ENCODE results near the gene ZFAND2B.
"Not testable (repeated sequence)": the region's sequence is repeated elsewhere in the genome, so short reads cannot be mapped to it uniquely, and the experiment has no call there.

ZFAND2B gene

DNA sequence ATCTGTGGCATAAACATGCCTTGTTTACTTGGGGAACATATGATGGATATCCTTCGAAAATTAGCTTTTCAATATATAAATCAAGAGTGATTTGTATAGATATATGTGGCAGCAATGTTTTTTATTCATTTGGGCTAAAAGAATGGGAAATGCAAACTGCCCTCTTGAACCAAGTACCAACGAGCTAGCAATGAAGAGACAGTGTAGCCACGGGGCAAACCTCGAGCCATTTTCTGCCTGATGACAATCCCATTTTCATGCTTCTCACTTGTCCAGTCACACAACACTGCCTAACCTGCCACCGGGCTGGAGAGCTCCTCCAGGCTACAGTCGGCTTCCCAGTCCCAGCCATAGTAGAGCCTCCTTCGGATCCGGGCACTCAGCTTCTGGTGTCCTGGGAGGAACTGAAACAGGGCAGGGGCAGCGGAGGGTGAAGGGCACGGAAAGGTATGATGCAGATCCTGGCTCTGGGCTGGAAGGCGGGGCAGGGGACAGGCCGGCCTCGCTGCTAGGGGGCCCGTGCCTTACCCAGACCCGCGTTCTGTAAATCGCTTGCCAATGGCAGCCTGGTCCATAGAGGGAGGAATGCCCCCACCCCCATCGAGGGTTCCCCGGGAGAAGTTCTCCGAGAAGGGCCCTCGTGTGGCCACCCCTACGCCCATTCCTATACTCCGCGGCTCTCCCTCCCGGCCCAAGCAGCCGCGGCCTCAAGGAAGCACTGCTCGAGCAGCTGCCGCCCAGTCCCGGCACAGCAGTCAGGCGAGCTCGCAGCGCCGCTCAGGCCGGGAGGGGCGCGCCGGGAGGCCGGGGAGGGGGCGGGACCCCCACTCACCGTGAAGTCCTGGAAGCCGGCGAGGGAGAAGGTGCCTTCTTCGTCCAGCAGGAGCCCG, 30.4 kb upstream of the ZFAND2B start:
- FAIRE-seq, result no peak

DNA sequence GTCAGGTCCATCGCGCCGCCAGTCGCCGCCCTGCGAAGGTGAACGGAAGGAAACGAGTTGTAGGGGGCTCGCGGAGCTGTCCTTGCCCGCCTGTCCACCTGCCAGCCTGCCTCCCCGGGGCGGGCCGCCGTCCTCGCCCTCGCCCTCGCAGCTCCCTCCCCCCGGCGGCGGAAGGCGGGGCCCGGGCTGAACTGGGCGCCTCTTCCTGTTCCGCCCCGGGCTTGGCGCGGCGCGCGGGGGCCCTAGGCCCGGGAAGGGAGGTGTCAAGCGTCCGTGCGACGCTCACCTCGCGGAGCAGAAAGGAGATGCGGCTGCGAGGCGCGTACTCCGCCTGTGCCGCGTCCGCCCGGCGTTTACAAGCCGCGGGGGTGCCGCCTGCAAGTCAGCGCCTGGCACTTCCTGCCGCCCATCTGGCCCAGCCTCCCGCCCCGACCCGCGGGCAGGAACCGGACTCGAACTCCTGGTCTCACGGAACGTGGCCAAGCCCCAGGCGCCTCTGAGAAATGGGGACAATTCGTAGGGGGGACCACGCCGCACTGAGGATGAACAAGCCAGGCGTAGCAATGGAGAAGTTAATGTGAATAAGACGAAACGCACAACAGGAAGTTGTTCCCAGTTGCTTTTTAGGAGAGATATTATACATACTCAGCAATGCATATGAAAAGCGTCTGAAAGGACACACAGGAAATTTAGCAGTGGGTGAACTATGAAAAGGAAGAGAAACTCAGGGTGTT, 29.6 kb upstream of the ZFAND2B start, which contains the start of gene CNPPD1:
CNPPD1 (minus strand) TSS at position 108 of the 734 bp plus-strand sequence; CDS start at position 11, 97 bp downstream.
- no peak for FAIRE-seq

DNA sequence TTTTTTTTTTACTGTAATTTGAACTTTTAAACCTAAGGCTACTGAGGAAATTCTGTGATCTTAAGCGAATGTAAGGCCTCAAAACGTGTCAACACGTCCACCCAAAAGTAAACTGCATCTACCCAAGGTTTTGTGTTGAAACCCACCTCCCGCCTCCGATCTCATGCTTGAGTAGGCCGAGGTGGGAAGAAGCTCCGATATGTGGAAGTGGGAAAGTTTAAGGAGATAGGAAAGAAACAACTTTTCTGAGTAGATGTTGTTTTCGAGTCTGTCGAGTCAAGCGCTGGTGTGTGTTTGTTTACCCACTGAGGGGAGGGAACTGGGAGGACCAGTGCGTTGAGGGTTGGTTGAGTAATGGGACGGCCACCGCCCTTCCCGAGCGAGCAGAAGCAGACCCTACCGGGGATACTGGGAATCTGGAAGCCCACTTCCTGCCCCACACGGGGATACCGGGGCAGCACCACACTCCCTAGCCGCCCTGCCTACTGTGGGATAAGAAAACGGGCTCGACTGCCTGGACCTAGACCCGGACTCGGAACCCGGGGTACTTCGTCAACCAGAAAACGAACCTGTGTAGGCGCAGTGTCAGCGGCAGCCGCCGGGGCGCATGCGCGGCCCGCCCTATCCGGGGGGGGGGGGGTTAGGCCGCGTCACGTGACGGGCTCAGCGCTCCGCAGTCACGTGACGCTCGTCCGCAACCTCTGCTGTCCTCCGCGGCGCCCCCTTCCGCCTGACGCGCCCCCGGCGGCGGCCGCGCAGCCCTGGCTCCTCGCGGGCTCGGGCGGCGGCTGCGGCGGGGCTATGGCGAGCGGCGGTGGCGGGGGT, 28.8 kb upstream of the ZFAND2B start, which contains the start of gene RETREG2:
RETREG2 (plus strand) TSS at position 724 of the 825 bp plus-strand sequence; CDS start at position 802, 78 bp downstream.
- FAIRE-seq, result no peak

DNA sequence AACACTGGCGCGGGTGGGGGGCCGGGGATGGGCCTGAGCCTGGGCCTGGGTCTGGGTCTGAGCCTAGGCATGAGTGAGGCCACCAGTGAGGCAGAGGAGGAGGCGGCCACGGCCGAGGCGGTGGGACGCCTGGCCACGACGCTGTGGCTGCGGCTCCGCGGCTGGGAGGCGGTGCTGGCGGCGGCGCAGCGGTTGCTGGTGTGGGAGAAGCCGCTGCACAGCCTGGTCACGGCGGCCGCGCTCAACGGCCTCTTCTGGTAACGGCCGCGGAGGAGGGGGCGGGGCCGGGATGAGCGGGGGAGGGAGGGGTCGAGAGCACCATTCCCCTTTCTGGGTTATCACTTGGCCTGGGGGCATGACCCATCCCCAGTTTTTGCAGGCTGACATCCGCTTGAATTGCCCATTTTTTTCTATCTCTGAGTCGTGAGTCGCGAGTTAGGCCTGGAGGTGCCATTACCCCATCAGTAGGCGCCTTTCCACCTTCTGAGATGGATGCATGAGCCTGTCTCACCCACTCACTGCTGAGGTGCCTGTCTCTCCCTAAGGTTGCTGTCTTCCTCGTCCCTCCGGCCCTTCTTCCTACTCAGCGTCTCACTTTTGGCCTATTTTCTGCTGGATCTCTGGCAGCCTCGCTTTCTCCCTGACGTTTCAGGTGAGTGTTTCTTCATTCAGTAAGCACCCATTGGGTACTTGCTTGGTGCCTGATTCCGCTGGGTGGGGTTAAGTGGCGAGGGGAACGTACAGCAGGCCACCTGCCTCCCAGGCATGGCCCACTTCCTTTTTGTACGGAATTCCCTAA, 28.0 kb upstream of the ZFAND2B start:
- FAIRE-seq, result no peak

DNA sequence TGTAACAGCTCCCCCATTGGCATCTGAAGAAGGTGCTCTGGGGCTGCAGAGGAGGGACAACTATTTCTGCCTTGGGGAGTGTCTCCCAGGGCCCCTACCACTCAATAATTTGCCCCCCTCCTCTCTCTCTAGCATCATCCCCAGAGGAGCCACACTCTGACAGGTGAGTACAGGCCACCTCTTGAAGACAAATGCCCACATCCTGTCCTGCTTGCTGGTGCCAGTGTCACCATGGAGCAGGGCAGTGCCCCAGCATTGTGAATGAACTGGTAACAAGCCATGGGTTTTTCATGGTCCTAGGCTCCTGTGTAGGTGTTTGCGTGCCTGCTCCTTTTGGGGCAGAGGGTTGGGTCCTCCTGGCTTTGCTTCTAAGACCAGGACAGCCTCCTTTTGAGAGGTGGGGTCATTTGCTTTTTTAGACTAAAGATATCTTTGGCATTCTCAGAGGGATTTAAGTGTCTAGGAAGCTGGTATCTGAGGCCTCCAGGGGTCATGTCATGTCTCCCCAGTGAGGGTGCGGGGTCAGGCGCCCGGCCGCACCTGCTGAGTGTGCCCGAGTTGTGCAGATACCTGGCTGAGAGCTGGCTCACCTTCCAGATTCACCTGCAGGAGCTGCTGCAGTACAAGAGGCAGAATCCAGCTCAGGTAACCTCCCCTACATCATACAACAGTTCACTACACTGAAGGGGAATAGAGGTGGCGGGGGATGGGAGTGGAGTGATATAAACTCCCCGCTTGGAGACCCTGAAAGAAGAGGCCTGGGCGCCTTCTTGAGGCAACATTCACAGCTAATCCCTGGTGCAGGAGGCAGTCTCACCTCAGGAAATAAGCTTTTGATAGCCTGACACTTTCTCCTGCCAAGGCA, 26.7 kb upstream of the ZFAND2B start:
- no peak for FAIRE-seq

DNA sequence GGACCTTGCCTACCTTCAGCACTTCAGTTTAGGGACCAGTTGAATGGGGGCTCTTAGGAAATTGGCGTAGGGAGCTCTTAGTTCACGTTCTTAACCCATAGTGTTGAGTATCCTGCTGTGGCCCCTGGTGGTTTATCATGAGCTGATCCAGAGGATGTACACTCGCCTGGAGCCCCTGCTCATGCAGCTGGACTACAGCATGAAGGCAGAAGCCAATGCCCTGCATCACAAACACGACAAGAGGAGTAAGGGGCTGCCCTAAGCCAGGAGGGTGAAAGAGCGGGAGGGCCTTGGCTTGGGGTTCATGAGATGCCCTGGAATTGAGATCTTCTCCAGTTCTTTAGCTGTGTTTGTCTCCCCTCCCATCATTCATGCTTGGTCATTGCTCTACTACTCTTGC, 25.6 kb upstream of the ZFAND2B start:
- FAIRE-seq, result no peak

DNA sequence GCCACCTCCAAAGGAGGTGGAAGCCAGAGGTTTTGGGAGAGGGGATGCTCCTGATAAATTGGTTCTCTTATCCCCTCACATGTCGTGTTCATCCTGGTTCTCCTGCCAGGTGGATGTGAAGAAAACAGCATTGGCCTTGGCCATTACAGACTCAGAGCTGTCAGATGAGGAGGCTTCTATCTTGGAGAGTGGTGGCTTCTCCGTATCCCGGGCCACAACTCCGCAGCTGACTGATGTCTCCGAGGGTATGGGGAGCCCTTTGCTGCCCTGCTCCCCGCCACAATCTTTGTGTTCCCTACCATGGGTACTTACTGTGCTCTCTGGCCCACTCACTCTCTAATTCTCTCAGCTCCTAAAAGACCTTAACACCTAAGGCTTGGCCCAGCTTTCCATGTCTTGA, 25.1 kb upstream of the ZFAND2B start:
- FAIRE-seq, result no peak

DNA sequence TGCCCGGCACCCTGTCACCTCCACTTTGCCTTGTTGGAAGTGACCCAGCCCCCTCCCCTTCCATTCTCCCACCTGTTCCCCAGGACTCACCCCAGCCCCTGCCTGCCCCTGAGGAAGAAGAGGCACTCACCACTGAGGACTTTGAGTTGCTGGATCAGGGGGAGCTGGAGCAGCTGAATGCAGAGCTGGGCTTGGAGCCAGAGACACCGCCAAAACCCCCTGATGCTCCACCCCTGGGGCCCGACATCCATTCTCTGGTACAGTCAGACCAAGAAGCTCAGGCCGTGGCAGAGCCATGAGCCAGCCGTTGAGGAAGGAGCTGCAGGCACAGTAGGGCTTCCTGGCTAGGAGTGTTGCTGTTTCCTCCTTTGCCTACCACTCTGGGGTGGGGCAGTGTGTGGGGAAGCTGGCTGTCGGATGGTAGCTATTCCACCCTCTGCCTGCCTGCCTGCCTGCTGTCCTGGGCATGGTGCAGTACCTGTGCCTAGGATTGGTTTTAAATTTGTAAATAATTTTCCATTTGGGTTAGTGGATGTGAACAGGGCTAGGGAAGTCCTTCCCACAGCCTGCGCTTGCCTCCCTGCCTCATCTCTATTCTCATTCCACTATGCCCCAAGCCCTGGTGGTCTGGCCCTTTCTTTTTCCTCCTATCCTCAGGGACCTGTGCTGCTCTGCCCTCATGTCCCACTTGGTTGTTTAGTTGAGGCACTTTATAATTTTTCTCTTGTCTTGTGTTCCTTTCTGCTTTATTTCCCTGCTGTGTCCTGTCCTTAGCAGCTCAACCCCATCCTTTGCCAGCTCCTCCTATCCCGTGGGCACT, 24.0 kb upstream of the ZFAND2B start:
- no peak for FAIRE-seq

DNA sequence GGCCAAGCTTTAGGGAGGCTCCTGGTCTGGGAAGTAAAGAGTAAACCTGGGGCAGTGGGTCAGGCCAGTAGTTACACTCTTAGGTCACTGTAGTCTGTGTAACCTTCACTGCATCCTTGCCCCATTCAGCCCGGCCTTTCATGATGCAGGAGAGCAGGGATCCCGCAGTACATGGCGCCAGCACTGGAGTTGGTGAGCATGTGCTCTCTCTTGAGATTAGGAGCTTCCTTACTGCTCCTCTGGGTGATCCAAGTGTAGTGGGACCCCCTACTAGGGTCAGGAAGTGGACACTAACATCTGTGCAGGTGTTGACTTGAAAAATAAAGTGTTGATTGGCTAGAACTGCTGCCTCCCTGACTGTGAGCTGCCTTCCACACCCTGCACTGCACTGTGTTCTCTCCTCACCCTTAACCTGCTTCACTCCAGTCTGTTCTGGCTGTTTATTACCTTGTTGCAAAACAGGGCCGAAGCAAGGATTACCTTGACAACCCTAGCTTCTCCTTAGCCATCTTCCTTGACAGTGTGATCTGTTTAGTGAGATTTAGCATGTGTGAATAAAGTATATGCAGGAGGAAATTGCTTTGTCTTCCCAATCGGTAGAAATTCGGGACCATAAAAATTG, 23.3 kb upstream of the ZFAND2B start:
- no peak for FAIRE-seq

DNA sequence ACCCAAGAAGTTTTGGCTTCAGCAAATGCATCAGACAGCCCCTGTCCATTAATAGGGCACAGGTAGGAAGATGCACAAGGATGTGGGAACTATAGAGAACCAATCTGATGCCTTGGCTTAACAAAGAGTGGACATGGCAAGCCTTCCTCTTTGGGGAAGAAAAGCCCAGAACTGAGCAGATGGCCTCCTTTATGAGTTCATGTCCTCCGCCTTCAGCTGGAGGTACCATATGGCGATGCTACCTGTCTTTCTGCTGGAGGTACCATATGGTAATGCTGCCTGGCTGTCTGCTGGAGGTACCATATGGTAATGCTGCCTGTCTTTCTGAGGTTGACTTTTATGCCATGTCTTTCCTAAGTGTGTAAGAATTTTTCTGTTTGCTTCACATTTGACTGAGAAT, 22.5 kb upstream of the ZFAND2B start:
- no peak for FAIRE-seq

DNA sequence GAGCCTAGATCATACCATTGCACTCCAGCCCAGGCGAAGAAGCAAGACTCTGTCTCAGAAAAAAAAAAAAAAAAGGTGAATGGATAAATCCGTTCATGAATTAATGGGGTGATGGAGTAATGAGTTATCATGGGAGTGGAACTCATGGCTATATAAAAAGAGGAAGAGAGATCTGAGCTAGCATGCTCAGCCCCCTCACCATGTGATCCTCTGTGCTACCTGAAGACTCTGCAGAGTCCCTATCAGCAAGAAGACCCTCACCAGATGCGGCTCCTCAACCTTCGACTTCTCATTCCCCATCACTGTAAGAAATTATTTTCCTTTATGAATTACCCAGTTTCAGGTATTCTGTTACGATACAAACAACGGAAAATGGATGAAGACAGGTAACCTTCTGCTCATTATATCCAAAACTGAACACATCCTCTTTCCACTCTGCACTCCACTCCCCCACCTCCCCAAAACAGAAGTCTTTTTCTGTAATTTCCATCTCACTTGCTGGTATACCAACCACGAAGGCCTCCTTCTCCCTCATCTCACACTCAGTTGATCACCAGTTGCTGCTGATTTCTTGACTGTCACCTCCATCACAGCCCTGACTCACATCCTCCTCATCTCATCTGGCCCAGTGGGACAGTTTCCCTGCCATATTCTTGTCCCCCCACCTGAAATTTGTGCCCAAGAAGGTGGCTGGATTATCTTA, 19.7 kb upstream of the ZFAND2B start:
- FAIRE-seq, result no peak

DNA sequence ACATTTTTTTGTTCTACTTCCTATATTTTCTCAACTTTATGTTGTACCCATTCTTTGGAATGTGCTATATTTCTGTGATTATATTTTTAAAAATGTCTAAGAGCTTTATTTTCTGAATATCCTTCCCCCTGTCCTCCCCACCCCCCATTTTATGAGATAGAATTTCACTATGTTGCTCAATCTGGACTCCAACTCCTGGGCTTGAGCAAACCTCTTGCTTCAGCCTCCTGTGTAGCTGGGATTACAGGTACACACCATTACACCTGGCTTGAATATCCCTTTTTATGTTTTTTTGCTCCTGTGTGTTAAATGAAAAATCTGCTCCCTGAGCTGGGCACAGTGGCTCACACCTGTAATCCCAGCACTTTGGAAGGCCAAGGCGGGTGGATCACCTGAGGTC, 9.2 kb upstream of the ZFAND2B start:
- no peak for FAIRE-seq

DNA sequence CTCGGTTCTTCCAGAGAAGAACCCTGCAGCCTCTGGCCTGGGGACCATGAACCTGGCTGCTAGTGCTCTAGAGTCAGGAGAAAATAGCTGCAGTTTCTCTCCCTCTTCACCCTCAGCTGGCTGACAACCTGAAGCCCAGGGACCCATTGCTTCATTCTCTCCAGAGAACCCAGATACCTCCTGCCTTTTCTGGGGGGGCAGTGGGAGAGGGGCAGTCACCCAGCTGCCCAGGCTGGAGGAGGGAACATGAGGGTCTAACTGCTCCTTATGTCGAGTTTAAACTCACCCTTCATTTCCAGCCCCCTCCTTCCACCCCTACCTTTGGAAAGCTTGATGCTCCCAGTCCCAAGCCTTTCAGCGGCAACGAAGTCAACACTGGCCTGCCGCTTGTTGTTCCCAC, 7.6 kb upstream of the ZFAND2B start:
- no peak for FAIRE-seq

DNA sequence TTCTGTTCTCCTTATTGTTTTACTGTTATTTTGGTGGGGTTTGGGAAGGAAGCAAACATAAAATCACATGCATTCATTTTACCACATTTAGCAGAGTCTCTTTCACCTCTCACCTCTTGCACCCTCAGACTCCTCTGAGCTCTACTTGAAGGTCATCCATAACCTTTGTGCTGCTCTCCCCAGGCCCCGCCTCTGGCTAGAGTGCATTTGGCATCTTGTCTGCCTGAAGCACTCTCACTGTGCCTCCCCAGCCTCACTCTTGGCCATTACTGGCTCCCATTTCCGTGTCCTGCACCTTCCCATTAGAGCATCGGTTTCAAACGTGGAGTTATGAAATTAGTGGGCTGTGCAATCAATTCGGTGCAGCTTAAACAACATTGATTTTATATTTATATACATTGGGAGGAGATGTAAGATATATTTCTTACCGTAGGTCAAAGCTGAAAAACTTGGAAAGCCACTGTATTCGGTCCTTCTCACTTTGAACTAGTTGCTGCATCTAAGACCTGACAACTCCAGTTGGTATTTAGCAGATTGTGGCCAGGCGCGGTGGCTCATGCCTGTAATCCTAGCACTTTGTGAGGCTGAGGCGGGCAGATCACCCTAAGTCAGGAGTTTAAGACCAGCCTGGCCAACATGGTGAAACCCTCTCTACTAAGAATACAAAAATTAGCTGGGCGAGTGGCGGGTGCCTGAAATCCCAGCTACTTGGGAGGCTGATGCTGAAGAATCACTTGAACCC, 6.9 kb upstream of the ZFAND2B start:
- no peak for FAIRE-seq

DNA sequence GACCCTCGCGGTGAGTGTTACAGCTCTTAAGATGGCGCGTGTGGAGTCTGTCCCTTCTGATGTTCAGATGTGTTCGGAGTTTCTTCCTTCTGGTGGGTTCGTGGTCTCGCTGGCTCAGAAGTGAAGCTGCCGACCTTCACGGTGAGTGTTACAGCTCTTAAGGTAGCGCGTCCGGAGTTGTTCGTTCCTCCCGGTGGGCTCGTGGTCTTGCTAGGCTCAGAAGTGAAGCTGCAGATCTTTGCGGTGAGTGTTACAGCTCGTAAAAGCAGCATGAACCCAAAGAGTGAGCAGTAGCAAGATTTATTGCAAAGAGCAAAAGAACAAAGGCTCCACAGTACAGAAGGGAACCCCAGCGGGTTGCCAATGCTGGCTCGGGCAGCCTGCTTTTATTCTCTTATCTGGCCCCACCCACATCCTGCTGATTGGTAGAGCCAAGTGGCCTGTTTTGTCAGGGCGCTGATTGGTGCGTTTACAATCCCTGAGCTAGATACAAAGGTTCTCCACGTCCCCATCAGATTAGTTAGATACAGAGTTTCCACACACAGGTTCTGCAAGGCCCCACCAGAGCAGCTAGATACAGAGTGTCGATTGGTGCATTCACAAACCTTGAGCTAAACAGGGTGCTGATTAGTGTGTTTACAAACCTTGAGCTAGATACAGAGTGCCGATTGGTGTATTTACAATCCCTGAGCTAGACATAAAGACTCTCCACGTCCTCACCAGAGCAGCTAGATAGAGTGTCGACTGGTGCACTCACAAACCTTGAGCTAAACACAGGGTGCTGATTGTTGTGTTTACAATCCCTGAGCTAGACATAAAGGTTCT, 5.9 kb upstream of the ZFAND2B start:
- not testable (repeated sequence) for FAIRE-seq

DNA sequence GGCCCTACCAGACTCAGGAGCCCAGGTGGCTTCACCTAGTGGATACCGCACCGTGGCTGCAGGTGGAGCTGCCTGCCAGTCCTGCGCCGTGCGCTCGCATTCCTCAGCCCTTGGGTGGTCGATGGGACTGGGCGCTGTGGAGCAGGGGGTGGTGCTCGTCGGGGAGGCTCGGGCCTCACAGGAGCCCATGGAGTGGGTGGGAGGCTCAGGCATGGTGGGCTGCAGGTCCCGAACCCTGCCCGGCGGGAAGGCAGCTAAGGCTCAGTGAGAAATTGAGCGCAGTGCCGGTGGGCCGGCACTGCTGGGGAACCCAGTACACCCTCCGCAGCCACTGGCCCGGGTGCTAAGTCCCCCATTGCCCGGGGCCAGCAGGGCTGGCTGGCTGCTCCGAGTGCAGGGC, 5.3 kb upstream of the ZFAND2B start:
- not testable (repeated sequence) for FAIRE-seq

Measured in colon (tissue), 2 donors.